Activated CD8-positive, alpha-beta T cell treated with anti-CD3 and anti-CD28 coated beads for 36 hours (primary cell): Measurements from ENCODE around the gene BBX. TPM values are rescaled to one million over a fixed set of nuclear protein-coding genes. Genes with fewer than 3 reads are reported as not detected.
A peak's percentile ranks its signal among the peaks of the same experiment; 100 is the strongest.
"Not testable (repeated sequence)": the region's sequence is repeated elsewhere in the genome, so short reads cannot be mapped to it uniquely, and the experiment has no call there.

Experiments used
- ATAC-seq: fragments of 200-7000 bp; cut with Tn5 transposase; one replicate; pipeline ENCODE4 v1.10.0; 2021; ENCODE audit warnings: mild to moderate bottlenecking, moderate library complexity
- CTCF ChIA-PET: fragments of 350-600 bp; sonication (Branson Sonifier 250); formaldehyde crosslinking; loops from one replicate; lab custom pipeline; 2021; ENCODE audit warnings: antibody characterized with exemption; lab: Charles Lee
- POLR2A ChIA-PET: fragments of 350-600 bp; sonication (Branson Sonifier 250); formaldehyde crosslinking; loops from one replicate; lab custom pipeline; 2021; ENCODE audit warnings: antibody characterized with exemption; lab: Charles Lee
- DNase-seq: peaks from one replicate; pipeline ENCODE4 v3.0.0-alpha.2; 2020
- H3K27ac Mint-ChIP-seq: one replicate; pipeline ENCODE4 v1.8.0; 2021; ENCODE audit warnings: mild to moderate bottlenecking, mixed read lengths
- H3K27me3 Mint-ChIP-seq: one replicate; pipeline ENCODE4 v1.8.0; 2021; ENCODE audit warnings: mixed read lengths
- H3K36me3 Mint-ChIP-seq: one replicate; pipeline ENCODE4 v1.8.0; 2021; ENCODE audit warnings: low read depth, mixed read lengths
- H3K4me1 Mint-ChIP-seq: one replicate; pipeline ENCODE4 v1.8.0; 2021; ENCODE audit warnings: low read depth, mixed read lengths
- H3K4me3 Mint-ChIP-seq: one replicate; pipeline ENCODE4 v1.8.0; 2021; ENCODE audit warnings: mild to moderate bottlenecking, moderate library complexity, mixed read lengths
- H3K9me3 Mint-ChIP-seq: one replicate; pipeline ENCODE4 v1.8.0; 2021; ENCODE audit warnings: mixed read lengths
- intact Hi-C: fragments of 100-400 bp; cut with micrococcal nuclease; formaldehyde crosslinking; loops from one replicate; pipeline ENCODE4 v1.10.0; 2022
- total RNA-seq, 2 experiments: library from RNA; stranded (reverse); gene quantifications; one replicate each; pipeline ENCODE4 v1.2.3, GENCODE V29; 2021
- TF ChIP-seq, protein P1 (sequence below): fragments of 200-600 bp; IDR thresholded peaks from one replicate; pipeline ENCODE4 v1.8.0; 2022; ENCODE audit warnings: antibody characterized with exemption, mild to moderate bottlenecking

BBX gene
- total RNA-seq, 2 experiments from 2014 or later = 40.9 to 42.4 TPM

DNA sequence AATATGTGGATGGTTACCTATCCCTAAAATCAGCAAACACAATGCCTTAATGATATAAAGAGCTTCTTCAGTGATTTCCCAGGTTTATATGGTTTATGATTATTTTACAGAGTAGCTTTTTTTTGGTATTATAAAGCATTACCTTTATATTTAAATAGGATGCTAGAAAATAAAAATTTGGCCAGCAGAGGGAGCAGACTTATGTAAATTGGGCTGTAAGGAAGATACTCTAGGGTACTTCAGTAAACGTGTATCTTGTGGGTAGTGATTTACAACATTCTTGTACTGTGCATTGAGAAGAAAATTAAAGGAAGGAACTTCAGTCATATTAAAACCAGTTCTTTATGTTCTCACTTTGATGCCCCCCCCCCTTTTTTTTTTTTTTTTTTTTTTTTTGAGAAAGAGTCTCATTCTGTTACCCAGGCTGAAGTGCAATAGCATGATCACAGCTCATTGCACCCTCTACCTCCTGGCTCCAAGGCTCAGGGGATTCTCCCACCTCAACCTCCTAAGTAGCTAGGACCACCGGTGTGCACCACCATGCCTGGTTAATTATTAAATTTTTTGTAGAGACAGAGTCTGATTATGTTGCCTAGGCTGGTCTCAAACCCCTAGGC is 167.9 kb downstream of the BBX start:
- Mint-ChIP-seq H3K4me1 (peaks cover 8% of the 10 kb centered on the region), H3K27me3 (no peaks in the 10 kb centered on the region), H3K27ac (no peak overlapping the region), H3K9me3 (no peaks in the 10 kb centered on the region), H3K4me3 (no peak overlapping the region), H3K36me3 (peaks cover 1% of the 10 kb centered on the region)
- ChIA-PET POLR2A (no interaction called here), CTCF (interaction anchor here (0.5 to 5.7 kb wide), 19 partner anchors 10 to 455 kb away, joined by 3 to 60 read pairs (median 4); no protein-coding TSS in a partner anchor)
- ATAC-seq (peak; percentile 72), DNase-seq (no peak)
- TF ChIP-seq, protein P1, sequence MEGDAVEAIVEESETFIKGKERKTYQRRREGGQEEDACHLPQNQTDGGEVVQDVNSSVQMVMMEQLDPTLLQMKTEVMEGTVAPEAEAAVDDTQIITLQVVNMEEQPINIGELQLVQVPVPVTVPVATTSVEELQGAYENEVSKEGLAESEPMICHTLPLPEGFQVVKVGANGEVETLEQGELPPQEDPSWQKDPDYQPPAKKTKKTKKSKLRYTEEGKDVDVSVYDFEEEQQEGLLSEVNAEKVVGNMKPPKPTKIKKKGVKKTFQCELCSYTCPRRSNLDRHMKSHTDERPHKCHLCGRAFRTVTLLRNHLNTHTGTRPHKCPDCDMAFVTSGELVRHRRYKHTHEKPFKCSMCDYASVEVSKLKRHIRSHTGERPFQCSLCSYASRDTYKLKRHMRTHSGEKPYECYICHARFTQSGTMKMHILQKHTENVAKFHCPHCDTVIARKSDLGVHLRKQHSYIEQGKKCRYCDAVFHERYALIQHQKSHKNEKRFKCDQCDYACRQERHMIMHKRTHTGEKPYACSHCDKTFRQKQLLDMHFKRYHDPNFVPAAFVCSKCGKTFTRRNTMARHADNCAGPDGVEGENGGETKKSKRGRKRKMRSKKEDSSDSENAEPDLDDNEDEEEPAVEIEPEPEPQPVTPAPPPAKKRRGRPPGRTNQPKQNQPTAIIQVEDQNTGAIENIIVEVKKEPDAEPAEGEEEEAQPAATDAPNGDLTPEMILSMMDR = peak; percentile 58
- intact Hi-C loops = no loop called here

DNA sequence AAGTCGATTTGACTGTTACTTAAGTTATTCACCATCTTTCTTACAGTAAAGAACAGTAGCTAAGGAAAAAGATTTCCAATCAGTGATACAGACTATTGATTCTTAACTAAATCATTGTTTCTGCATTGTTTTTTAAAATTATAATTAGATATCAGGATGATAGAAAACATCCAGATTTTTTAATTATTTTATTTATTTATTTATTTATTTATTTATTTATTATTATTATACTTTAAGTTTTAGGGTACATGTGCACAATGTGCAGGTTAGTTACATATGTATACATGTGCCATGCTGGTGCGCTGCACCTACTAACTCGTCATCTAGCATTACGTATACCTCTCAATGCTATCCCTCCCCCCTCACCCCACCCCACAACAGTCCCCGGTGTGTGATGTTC is 169.2 kb downstream of the BBX start:
- H3K9me3 Mint-ChIP-seq, ATAC-seq, H3K4me1 Mint-ChIP-seq, H3K27me3 Mint-ChIP-seq, intact Hi-C loops, CTCF ChIA-PET, DNase-seq, H3K36me3 Mint-ChIP-seq, H3K27ac Mint-ChIP-seq, POLR2A ChIA-PET, H3K4me3 Mint-ChIP-seq: not testable (repeated sequence)

DNA sequence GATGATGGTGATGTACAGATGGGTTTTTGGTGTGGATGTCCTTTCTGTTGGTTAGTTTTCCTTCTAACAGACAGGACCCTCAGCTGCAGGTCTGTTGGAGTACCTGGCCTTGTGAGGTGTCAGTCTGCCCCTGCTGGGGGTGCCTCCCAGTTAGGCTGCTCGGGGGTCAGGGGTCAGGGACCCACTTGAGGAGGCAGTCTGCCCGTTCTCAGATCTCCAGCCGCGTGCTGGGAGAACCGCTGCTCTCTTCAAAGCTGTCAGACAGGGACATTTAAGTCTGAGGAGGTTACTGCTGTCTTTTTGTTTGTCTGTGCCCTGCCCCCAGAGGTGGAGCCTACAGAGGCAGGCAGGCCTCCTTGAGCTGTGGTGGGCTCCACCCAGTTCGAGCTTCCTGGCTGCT is 174.6 kb downstream of the BBX start:
- ATAC-seq, H3K4me3 Mint-ChIP-seq, intact Hi-C loops, H3K36me3 Mint-ChIP-seq, H3K27me3 Mint-ChIP-seq, DNase-seq, H3K9me3 Mint-ChIP-seq, H3K27ac Mint-ChIP-seq, POLR2A ChIA-PET: not testable (repeated sequence)
- H3K4me1 Mint-ChIP-seq = peaks cover 18% of the 10 kb centered on the region
- CTCF ChIA-PET = interaction anchor here (1.0 kb wide), 1 partner anchor 21 kb away, joined by 3 read pairs; no protein-coding TSS in a partner anchor

- H3K27me3 Mint-ChIP-seq, ATAC-seq, DNase-seq, H3K27ac Mint-ChIP-seq, H3K36me3 Mint-ChIP-seq, intact Hi-C loops, H3K9me3 Mint-ChIP-seq, POLR2A ChIA-PET: not testable (repeated sequence)
- CTCF ChIA-PET = interaction anchor here (0.7 to 1.0 kb wide), 2 partner anchors 21 to 1315 kb away, joined by 3 read pairs; no protein-coding TSS in a partner anchor
- Mint-ChIP-seq H3K4me1 (peaks cover 23% of the 10 kb centered on the region), H3K4me3 (peak overlapping the region; percentile 55)
These were observed 175.1 kb downstream of the BBX start for GRCh38 chr3:107697855-107698254.

GRCh38 chr3:107699682-107700081 is 176.9 kb downstream of the BBX start:
- Mint-ChIP-seq H3K4me1 (peaks cover 32% of the 10 kb centered on the region), H3K27me3 (no peaks in the 10 kb centered on the region), H3K4me3 (no peak overlapping the region), H3K36me3 (peaks cover 2% of the 10 kb centered on the region), H3K9me3 (no peaks in the 10 kb centered on the region), H3K27ac (no peak overlapping the region)
- intact Hi-C loops = no loop called here
- ATAC-seq (no peak), DNase-seq (no peak)
- ChIA-PET CTCF (interaction anchor here (1.2 to 1.6 kb wide), 2 partner anchors 12 to 24 kb away, joined by 3 to 7 read pairs; no protein-coding TSS in a partner anchor), POLR2A (no interaction called here)
- TF ChIP-seq, protein P1 = no peak

- intact Hi-C loops = no loop called here
- POLR2A ChIA-PET = no interaction called here
These were observed 178.5 kb downstream of the BBX start for GRCh38 chr3:107701299-107701698.

More at GRCh38 chr3:107701299-107701698, 178.5 kb downstream of the BBX start:
- TF ChIP-seq, protein P1 = no peak
- H3K27ac Mint-ChIP-seq = no peak overlapping the region
- H3K4me1 Mint-ChIP-seq = peaks cover 40% of the 10 kb centered on the region
- H3K9me3 Mint-ChIP-seq = no peaks in the 10 kb centered on the region
- no peaks in the 10 kb centered on the region for H3K27me3 Mint-ChIP-seq
- DNase-seq = no peak
- CTCF ChIA-PET = no interaction called here
- ATAC-seq = no peak
- H3K4me3 Mint-ChIP-seq = no peak overlapping the region
- H3K36me3 Mint-ChIP-seq = peaks cover 2% of the 10 kb centered on the region
